Right atrium auricular region (tissue), 2 donors: ENCODE data around the gene ISY1. TPM values are rescaled to one million over a fixed set of nuclear protein-coding genes. Genes with fewer than 3 reads are reported as not detected.

Source experiments
- DNase-seq: peaks from one replicate; pipeline ENCODE4 v3.0.0-alpha.2; 2019; ENCODE audit warnings: low spot score
- H3K27ac ChIP-seq, 2 donors: fragments of 200-600 bp; sonication (generic); 1 replicate in 1 of 2; 2 replicates in 1 of 2; pipeline ENCODE4 v1.5.1; 2016 to 2019
- H3K27me3 ChIP-seq, 2 donors: fragments of 200-600 bp; sonication (generic); one replicate each; pipeline versions ENCODE4 v1.5.1 to v1.6.0; 2017 to 2019
- H3K36me3 ChIP-seq: fragments of 200-600 bp; sonication (generic); one replicate; pipeline ENCODE4 v1.5.1; 2016
- H3K4me1 ChIP-seq, 2 donors: fragments of 200-600 bp; sonication (generic); one replicate each; pipeline versions ENCODE4 v1.5.1 to v1.6.0; 2017 to 2019
- H3K4me3 ChIP-seq, 2 donors: fragments of 200-600 bp; sonication (generic); 1 replicate in 1 of 2; 2 replicates in 1 of 2; pipeline ENCODE4 v1.5.1; 2017 to 2019; ENCODE audit warnings: mild to moderate bottlenecking in 1 of 2, moderate library complexity in 1 of 2
- H3K9me3 ChIP-seq, 2 donors: fragments of 200-600 bp; sonication (generic); one replicate each; pipeline ENCODE4 v1.5.1; 2019
- total RNA-seq, 2 donors: library from RNA; depleted of rRNA; stranded (reverse); fragments of >200 nt; gene quantifications; one replicate each; pipeline ENCODE4 v1.1.0, GENCODE V29; 2016
- TF ChIP-seq, protein P1 (sequence below), 2 donors: fragments of 200-600 bp; sonication (generic); IDR thresholded peaks; one replicate each; pipeline ENCODE4 v1.5.1; 2019; ENCODE audit warnings: antibody characterized with exemption in 2 of 2

Gene ISY1
- total RNA-seq, 2 donors from 2014 or later, result 14.3 to 19.6 TPM

DNA sequence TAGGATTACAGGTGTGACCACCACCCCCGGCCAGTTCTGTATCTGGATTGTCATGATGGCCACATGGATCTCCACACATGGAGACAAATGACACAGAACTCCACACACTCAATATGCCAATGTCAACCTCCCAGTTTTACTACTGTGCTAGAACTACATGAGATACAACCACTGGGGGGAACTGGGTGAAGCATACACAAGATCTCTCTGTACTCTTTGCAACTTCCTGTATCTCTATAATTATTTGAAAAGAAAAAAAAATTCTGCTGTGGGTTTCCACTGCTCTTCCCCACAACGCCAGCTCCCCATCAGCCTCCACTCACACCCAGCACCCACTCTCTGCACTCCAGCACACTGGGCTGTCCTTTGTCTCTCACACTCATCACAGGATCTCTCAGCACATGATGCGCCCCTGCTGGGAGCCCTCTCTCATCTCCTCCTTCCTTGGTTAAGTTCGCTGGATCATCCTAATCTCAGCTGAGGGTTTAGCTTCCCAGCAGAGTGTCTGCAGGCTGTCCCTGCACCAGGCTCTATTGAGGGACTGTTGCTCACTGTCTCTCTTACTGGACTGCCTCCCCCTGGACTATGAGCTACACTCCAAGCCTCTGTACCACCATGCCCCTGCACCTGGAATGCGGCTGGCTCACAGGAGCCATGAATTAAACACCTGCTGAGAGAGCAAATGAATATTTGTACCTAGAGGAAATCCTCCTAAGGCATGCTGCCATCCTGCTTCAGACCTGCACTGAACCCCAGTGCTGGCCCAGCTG lies 28.6 kb downstream of the ISY1 start:
- no peak overlapping the region for H3K4me3 ChIP-seq
- H3K27me3 ChIP-seq, result no peaks in the 10 kb centered on the region
- TF ChIP-seq, protein P1, sequence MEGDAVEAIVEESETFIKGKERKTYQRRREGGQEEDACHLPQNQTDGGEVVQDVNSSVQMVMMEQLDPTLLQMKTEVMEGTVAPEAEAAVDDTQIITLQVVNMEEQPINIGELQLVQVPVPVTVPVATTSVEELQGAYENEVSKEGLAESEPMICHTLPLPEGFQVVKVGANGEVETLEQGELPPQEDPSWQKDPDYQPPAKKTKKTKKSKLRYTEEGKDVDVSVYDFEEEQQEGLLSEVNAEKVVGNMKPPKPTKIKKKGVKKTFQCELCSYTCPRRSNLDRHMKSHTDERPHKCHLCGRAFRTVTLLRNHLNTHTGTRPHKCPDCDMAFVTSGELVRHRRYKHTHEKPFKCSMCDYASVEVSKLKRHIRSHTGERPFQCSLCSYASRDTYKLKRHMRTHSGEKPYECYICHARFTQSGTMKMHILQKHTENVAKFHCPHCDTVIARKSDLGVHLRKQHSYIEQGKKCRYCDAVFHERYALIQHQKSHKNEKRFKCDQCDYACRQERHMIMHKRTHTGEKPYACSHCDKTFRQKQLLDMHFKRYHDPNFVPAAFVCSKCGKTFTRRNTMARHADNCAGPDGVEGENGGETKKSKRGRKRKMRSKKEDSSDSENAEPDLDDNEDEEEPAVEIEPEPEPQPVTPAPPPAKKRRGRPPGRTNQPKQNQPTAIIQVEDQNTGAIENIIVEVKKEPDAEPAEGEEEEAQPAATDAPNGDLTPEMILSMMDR (IDR thresholded peaks at IDR 0.05), result no peak
- peaks cover 0 to 13% of the 10 kb centered on the region in 2 donors for H3K4me1 ChIP-seq
- no peak for DNase-seq
- H3K36me3 ChIP-seq, result peaks cover 77% of the 10 kb centered on the region
- no peaks in the 10 kb centered on the region for H3K9me3 ChIP-seq
- H3K27ac ChIP-seq, result peak overlapping the region; percentile 33

DNA sequence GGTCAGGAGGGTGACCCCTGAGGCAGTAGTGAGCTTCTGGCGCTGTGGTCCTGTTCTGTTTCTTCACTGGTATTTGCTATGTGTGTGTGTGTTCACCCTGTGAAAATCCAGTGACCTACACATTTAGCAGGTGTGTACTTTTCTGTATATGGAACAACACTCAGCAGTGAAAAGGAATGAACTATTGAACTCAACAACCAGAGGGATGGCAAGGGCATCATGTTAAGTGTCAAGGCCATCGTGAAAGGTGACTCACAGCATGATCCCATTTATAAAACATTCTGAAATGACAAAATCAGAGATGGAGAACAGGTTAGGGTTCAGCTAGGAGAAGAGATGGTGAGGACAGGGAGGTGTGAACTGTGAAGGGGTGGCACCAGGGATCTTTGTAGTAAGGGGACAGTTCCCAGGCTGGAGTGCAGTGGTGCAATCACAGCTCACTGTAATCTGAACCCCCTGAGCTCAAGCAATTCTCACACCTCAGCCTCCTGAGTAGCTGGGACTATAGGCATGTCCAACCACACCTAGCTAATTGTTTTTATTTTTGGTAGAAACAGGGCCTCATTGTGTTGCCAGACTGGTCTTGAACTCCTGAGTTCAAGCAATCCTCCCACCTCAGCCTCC lies 29.3 kb downstream of the ISY1 start:
- H3K27ac ChIP-seq, result peak overlapping the region; percentile 33
- H3K27me3 ChIP-seq, result no peaks in the 10 kb centered on the region
- no peak for DNase-seq
- H3K9me3 ChIP-seq, result no peaks in the 10 kb centered on the region
- TF ChIP-seq, protein P1 (IDR thresholded peaks at IDR 0.05), result no peak
- peaks cover 72% of the 10 kb centered on the region for H3K36me3 ChIP-seq
- H3K4me1 ChIP-seq, result peaks cover 0 to 13% of the 10 kb centered on the region in 2 donors
- H3K4me3 ChIP-seq, result no peak overlapping the region

DNA sequence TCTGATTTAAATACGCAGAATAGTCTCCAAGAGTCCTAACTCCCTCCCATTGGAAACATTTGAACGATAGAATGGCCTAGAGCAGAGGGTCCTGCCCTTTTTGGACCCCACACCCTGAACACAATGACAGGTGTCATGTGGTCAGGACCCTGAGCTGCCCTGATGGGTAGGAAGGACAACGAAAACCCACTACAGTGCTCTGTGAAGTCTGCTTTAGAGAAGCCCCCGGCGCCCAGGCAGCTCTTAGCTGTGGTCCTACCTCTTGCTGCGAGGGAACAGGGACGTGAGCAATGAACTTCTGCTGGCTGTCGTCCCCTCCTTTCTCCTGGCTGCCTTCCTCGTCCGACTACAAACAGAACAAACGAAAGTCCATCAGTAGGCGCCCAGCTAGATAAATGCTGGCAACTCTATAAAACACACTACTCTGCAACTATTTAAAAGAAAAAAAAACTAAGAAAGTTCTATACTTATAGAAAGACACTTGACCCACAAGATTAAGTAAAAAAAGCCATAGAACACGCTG lies 30.5 kb downstream of the ISY1 start:
- TF ChIP-seq, protein P1 (IDR thresholded peaks at IDR 0.05), result no peak

DNA sequence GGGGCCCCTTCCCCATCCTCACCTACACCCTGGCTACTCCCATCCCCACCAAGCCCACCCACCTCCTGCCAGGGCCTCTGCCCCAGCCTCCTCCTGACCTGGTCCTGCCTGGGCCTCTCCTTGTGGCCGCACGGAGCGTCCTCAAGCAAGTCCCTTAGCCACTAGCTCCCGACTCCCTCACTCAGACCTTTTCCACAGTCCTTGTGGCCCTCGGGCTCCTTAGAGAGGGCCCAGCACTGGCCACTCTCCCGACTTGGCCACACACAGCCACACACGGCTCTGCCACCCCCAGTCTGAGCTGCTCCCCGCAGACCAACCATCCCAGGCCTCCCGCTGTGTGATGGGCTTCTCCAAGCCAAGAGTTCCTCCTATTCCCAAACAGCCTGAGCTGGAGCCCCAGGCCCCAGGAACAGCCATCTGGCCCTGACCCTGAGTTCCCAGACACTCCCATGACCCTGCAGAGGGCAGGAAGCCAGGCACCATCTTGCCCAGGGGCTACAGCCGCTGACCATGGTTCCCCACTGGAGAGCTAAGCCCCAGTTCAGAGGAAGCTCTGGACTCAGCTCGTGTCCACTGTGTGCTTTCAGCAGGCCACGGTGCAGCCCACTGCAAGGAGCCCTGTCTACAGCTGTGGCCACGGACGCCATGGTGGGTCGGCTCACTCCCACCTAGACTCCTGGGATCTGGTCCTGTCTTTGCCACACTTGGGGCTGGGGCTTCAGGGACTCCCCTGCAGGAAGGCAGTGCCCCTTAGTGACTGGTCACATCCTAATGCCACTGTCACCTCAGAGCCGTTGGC lies 32.3 kb downstream of the ISY1 start:
- TF ChIP-seq, protein P1 (IDR thresholded peaks at IDR 0.05), result no peak
- no peak for DNase-seq
- H3K36me3 ChIP-seq, result peaks cover 50% of the 10 kb centered on the region

More for the DNA sequence above, 30.5 kb downstream of the ISY1 start:
- no peak for DNase-seq
- peaks cover 67% of the 10 kb centered on the region for H3K36me3 ChIP-seq
- no peaks in the 10 kb centered on the region for H3K27me3 ChIP-seq
- no peaks in the 10 kb centered on the region for H3K9me3 ChIP-seq
- no peak overlapping the region for H3K27ac ChIP-seq
- H3K4me3 ChIP-seq, result no peak overlapping the region
- peaks cover 0 to 13% of the 10 kb centered on the region in 2 donors for H3K4me1 ChIP-seq

DNA sequence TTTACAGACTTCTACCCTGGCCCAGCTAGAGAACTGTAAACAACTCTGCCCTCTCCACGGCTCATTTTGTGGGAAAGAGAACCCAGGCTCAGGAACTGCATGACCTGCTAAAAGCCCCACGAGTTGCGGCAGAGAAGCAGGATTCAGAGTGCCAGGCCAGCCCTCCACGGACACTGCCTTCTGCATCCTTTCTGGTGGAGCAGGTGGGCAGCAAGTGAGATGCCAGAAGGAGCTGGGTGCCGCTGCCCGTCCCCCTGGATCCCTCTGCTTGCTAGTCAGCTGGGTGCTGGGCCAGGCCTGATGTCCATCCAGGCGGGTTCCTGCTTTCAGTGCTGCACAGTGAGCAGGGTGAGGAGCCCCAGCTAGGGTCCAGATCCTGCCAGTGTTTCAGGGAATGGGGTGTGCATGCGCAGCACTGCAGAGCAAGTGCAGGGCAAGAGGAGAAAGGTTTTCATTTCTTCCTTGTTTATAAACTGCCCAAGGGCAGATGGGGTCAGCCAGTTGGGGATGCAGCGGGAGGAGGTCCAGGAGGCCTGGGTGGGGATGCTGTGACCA lies 34.1 kb downstream of the ISY1 start:
- no peak overlapping the region for H3K27ac ChIP-seq
- peaks cover 0 to 6% of the 10 kb centered on the region in 2 donors for H3K4me1 ChIP-seq
- peaks cover 36% of the 10 kb centered on the region for H3K36me3 ChIP-seq
- H3K27me3 ChIP-seq, result no peaks in the 10 kb centered on the region
- DNase-seq, result no peak
- TF ChIP-seq, protein P1 (IDR thresholded peaks at IDR 0.05), result no peak
- H3K4me3 ChIP-seq, result no peak overlapping the region
- no peaks in the 10 kb centered on the region for H3K9me3 ChIP-seq

More for the DNA sequence above, 32.3 kb downstream of the ISY1 start:
- no peak overlapping the region for H3K27ac ChIP-seq
- H3K27me3 ChIP-seq, result no peaks in the 10 kb centered on the region
- H3K9me3 ChIP-seq, result no peaks in the 10 kb centered on the region
- H3K4me1 ChIP-seq, result peaks cover 0 to 13% of the 10 kb centered on the region in 2 donors
- no peak overlapping the region for H3K4me3 ChIP-seq
